ENCODE data around the gene GOT1.
A peak's percentile ranks its signal among the peaks of the same experiment; 100 is the strongest.

GOT1 gene

GRCh38 chr10:99364125-99364524, 66.3 kb downstream of the GOT1 start:
- Histone ChIP-seq H3K27ac (ENCODE audit: low read depth, low read length) (no peak overlapping the region), H3K4me3 (ENCODE audit: low read depth, low read length) (no peak overlapping the region), H3K9me3 (ENCODE audit: control insufficient read depth, insufficient read depth, low read depth, low read length) (no peaks in the 10 kb centered on the region), H3K4me1 (ENCODE audit: control insufficient read depth, insufficient read depth, low read length) (peaks cover 4% of the 10 kb centered on the region; the same call in 1 of the 2 replicates), H3K36me3 (ENCODE audit: control insufficient read depth, insufficient read depth, low read length) (no peaks in the 10 kb centered on the region), H3K9ac (ENCODE audit: low read length) (no peak overlapping the region), H3K27me3 (ENCODE audit: control insufficient read depth, insufficient read depth, low read length) (peaks cover 4% of the 10 kb centered on the region; the same call in 1 of the 2 replicates)

DNA sequence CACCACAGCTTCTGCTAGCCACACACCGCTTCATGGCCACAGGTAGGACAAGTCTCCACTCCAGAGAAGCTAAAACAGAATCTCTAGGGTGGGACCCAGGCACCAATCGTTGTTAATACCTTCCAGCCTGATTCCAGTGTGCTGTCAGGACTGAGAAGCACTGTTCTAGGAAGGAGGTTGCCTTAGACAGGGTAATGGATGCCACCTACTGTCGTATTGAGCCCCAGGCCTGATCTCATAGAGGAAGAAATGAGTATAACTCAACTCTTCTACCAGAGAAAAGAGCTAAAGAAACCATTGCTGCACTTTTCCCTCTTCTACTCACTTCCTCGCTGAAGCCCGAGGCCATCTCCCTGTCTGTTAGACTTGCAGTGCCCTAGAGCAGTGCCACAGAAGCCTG, 69.5 kb downstream of the GOT1 start:
- no peak overlapping the region for H3K27ac ChIP-seq (ENCODE audit: low read depth, low read length)
- H3K4me1 ChIP-seq (ENCODE audit: control insufficient read depth, insufficient read depth, low read length), result peaks cover 26% of the 10 kb centered on the region

GRCh38 chr10:99358101-99358500, 72.3 kb downstream of the GOT1 start:
- no peak overlapping the region; the same call in 1 of the 2 replicates for H3K27ac ChIP-seq (ENCODE audit: low read depth, low read length)
- no peaks in the 10 kb centered on the region for H3K9me3 ChIP-seq (ENCODE audit: control insufficient read depth, insufficient read depth, low read depth, low read length)
- peaks cover 26% of the 10 kb centered on the region for H3K4me1 ChIP-seq (ENCODE audit: control insufficient read depth, insufficient read depth, low read length)
- H3K9ac ChIP-seq (ENCODE audit: low read length), result peak overlapping the region; percentile 24
- H3K4me3 ChIP-seq (ENCODE audit: low read depth, low read length), result 0 out of 2 replicates have a peak overlapping the region, but pooled peaks have one; percentile 7
- H3K27me3 ChIP-seq (ENCODE audit: control insufficient read depth, insufficient read depth, low read length), result no peaks in the 10 kb centered on the region; the same call in 1 of the 2 replicates
- H3K36me3 ChIP-seq (ENCODE audit: control insufficient read depth, insufficient read depth, low read length), result no peaks in the 10 kb centered on the region

More for the DNA sequence above, 69.5 kb downstream of the GOT1 start:
- Histone ChIP-seq H3K36me3 (ENCODE audit: control insufficient read depth, insufficient read depth, low read length) (no peaks in the 10 kb centered on the region), H3K9ac (ENCODE audit: low read length) (no peak overlapping the region), H3K9me3 (ENCODE audit: control insufficient read depth, insufficient read depth, low read depth, low read length) (no peaks in the 10 kb centered on the region), H3K4me3 (ENCODE audit: low read depth, low read length) (no peak overlapping the region), H3K27me3 (ENCODE audit: control insufficient read depth, insufficient read depth, low read length) (peaks cover 4% of the 10 kb centered on the region; the same call in 1 of the 2 replicates)

- Histone ChIP-seq H3K27me3 (ENCODE audit: control insufficient read depth, insufficient read depth, low read length) (no peaks in the 10 kb centered on the region; the same call in 1 of the 2 replicates), H3K4me1 (ENCODE audit: control insufficient read depth, insufficient read depth, low read length) (peaks cover 26% of the 10 kb centered on the region), H3K27ac (ENCODE audit: low read depth, low read length) (no peak overlapping the region; the same call in 1 of the 2 replicates), H3K9me3 (ENCODE audit: control insufficient read depth, insufficient read depth, low read depth, low read length) (no peaks in the 10 kb centered on the region), H3K36me3 (ENCODE audit: control insufficient read depth, insufficient read depth, low read length) (no peaks in the 10 kb centered on the region), H3K9ac (ENCODE audit: low read length) (peak overlapping the region; percentile 24), H3K4me3 (ENCODE audit: low read depth, low read length) (0 out of 2 replicates have a peak overlapping the region, but pooled peaks have one; percentile 7)
These were observed 72.7 kb downstream of the GOT1 start for GRCh38 chr10:99357691-99358090.

GRCh38 chr10:99353182-99353581, 77.2 kb downstream of the GOT1 start:
- Histone ChIP-seq H3K36me3 (ENCODE audit: control insufficient read depth, insufficient read depth, low read length) (no peaks in the 10 kb centered on the region), H3K9me3 (ENCODE audit: control insufficient read depth, insufficient read depth, low read depth, low read length) (no peaks in the 10 kb centered on the region), H3K27me3 (ENCODE audit: control insufficient read depth, insufficient read depth, low read length) (no peaks in the 10 kb centered on the region), H3K27ac (ENCODE audit: low read depth, low read length) (no peak overlapping the region), H3K4me1 (ENCODE audit: control insufficient read depth, insufficient read depth, low read length) (peaks cover 13% of the 10 kb centered on the region), H3K9ac (ENCODE audit: low read length) (no peak overlapping the region), H3K4me3 (ENCODE audit: low read depth, low read length) (no peak overlapping the region)

- H3K4me1 ChIP-seq (ENCODE audit: control insufficient read depth, insufficient read depth, low read length), result peaks cover 11% of the 10 kb centered on the region; the same call in 1 of the 2 replicates
- H3K4me3 ChIP-seq (ENCODE audit: low read depth, low read length), result no peak overlapping the region
- no peaks in the 10 kb centered on the region for H3K36me3 ChIP-seq (ENCODE audit: control insufficient read depth, insufficient read depth, low read length)
- H3K27me3 ChIP-seq (ENCODE audit: control insufficient read depth, insufficient read depth, low read length), result no peaks in the 10 kb centered on the region; the same call in 1 of the 2 replicates
- no peaks in the 10 kb centered on the region for H3K9me3 ChIP-seq (ENCODE audit: control insufficient read depth, insufficient read depth, low read depth, low read length)
- H3K9ac ChIP-seq (ENCODE audit: low read length), result no peak overlapping the region
- H3K27ac ChIP-seq (ENCODE audit: low read depth, low read length), result no peak overlapping the region
These were observed 82.8 kb downstream of the GOT1 start for GRCh38 chr10:99347672-99348071.

Measured in HUES6 (cell line).